HepG2 (cell line): ENCODE results near the gene HSP90AB1. TPM values are rescaled to one million over a fixed set of nuclear protein-coding genes. Genes with fewer than 3 reads are reported as not detected.

ENCODE experiments used
- ARNT2 ChIP-seq: sonication (generic); formaldehyde crosslinking; IDR thresholded peaks from 2 replicates; pipeline ENCODE4 v1.8.0; 2022; ENCODE audit warnings: mild to moderate bottlenecking, low read depth, missing genetic modification reagents, moderate library complexity
- CSRNP1 ChIP-seq: sonication (generic); formaldehyde crosslinking; IDR thresholded peaks from 2 replicates; pipeline ENCODE4 v1.8.1; 2023; ENCODE audit warnings: mild to moderate bottlenecking, missing genetic modification reagents
- ESRRA ChIP-seq: sonication (generic); formaldehyde crosslinking; IDR thresholded peaks from 2 replicates; pipeline ENCODE4 v1.5.1; 2020; ENCODE audit warnings: mild to moderate bottlenecking, low read depth, missing genetic modification reagents
- ETV6 ChIP-seq: sonication (generic); formaldehyde crosslinking; conservative IDR thresholded peaks from 2 replicates; pipeline ENCODE4 v1.4.0; 2020; ENCODE audit warnings: missing genetic modification reagents
- FOXA3 ChIP-seq: IDR thresholded peaks from 2 replicates; pipeline ENCODE4 v1.6.1; 2016; ENCODE audit warnings: missing genetic modification reagents, missing compliant biosample characterization
- HMG20B ChIP-seq: conservative IDR thresholded peaks from 2 replicates; pipeline ENCODE4 v1.6.1; 2016; ENCODE audit warnings: missing genetic modification reagents, missing compliant biosample characterization
- HNRNPH1 ChIP-seq: fragments of 200-400 bp; formaldehyde crosslinking; optimal IDR thresholded peaks from 2 replicates; pipeline ENCODE3; 2017; ENCODE audit warnings: mild to moderate bottlenecking, low read depth, low read length
- IKZF4 ChIP-seq: sonication (generic); formaldehyde crosslinking; IDR thresholded peaks from 2 replicates; pipeline ENCODE4 v1.5.1; 2020; ENCODE audit warnings: borderline replicate concordance, mild to moderate bottlenecking, low read depth, missing genetic modification reagents; ENCODE audit errors: not compliant biosample characterization
- KLF16 ChIP-seq, 2 experiments: sonication (generic) in 1 of 2; formaldehyde crosslinking in 1 of 2; IDR thresholded peaks; 2 replicates each; pipeline versions ENCODE4 v1.6.1 to v1.8.0; 2016 to 2023; ENCODE audit warnings: missing genetic modification reagents in 2 of 2, missing compliant biosample characterization in 1 of 2
- MAFF ChIP-seq: IDR thresholded peaks from 2 replicates; pipeline ENCODE4 v1.6.1; 2011; ENCODE audit warnings: low read depth, low read length, improper control_type of control experiment
- NFE2 ChIP-seq: sonication (generic); formaldehyde crosslinking; IDR thresholded peaks from 2 replicates; pipeline ENCODE4 v1.4.0; 2020; ENCODE audit warnings: missing genetic modification reagents
- PHF20 ChIP-seq: sonication (generic); formaldehyde crosslinking; IDR thresholded peaks from 2 replicates; pipeline ENCODE4 v1.5.0; 2020; ENCODE audit warnings: mild to moderate bottlenecking, missing genetic modification reagents
- PHF8 ChIP-seq: sonication (generic); formaldehyde crosslinking; IDR thresholded peaks from 2 replicates; pipeline ENCODE4 v1.5.0; 2020; ENCODE audit warnings: missing genetic modification reagents
- SMARCE1 ChIP-seq: fragments of 450-650 bp; IDR thresholded peaks from 2 replicates; pipeline ENCODE4 v1.6.1; 2017; ENCODE audit warnings: borderline replicate concordance
- ZBTB37 ChIP-seq: sonication (generic); formaldehyde crosslinking; IDR thresholded peaks from 2 replicates; pipeline ENCODE4 v1.4.0; 2020; ENCODE audit warnings: mild to moderate bottlenecking, missing genetic modification reagents
- ZKSCAN1 ChIP-seq: fragments of 150-350 bp; IDR thresholded peaks from 2 replicates; pipeline ENCODE4 v1.6.1; 2014; ENCODE audit warnings: low read length
- ZNF207 ChIP-seq: fragments of 450-650 bp; IDR thresholded peaks from 2 replicates; pipeline ENCODE4 v1.6.1; 2016; ENCODE audit warnings: antibody characterized with exemption, borderline replicate concordance
- ZNF24 ChIP-seq: fragments of 450-650 bp; IDR thresholded peaks from 2 replicates; pipeline ENCODE4 v1.6.1; 2017; ENCODE audit warnings: antibody characterized with exemption, mild to moderate bottlenecking
- ZNF318 ChIP-seq: sonication (generic); formaldehyde crosslinking; IDR thresholded peaks from 2 replicates; pipeline ENCODE4 v1.4.0; 2020; ENCODE audit warnings: mild to moderate bottlenecking, missing genetic modification reagents
- polyA plus RNA-seq, 8 experiments: library from polyadenylated mRNA; depleted of rRNA in 3 of 8; stranded (reverse) in 7 of 8; unstranded in 1 of 8; fragments of >200 nt; fragmentation: Illumina TruSeq in 4 of 8; extraction: Trizol in 4 of 8; gene quantifications; 2 replicates each; pipeline versions ENCODE4 v1.2.1 to v1.2.3, GENCODE V29; 2011 to 2016; ENCODE audit warnings: low read depth in 4 of 8, missing spikeins in 1 of 8, mixed read lengths in 1 of 8; ENCODE audit not compliant: insufficient read depth in 1 of 8
- total RNA-seq, 5 experiments: library from RNA; depleted of rRNA; stranded (reverse); fragments of >200 nt; fragmentation: Illumina TruSeq; extraction: Trizol; gene quantifications; 2 replicates each; pipeline ENCODE4 v1.2.3, GENCODE V29; 2016; ENCODE audit warnings: low read depth in 1 of 5

The HSP90AB1 gene
- total and polyA plus RNA-seq, 2 of the 13 experiments (the other 11 are each of a cell fraction or from before 2014, with no cell fraction given): 1,325 to 1,472 TPM

- no peak for TF ChIP-seq ZNF318 (CRISPR knock-in tag)
- no peak; the same call in 1 of the 2 replicates for TF ChIP-seq PHF20
- no peak for TF ChIP-seq ZNF24
- TF ChIP-seq IKZF4 (CRISPR knock-in tag): peak; percentile 77
- TF ChIP-seq PHF8 (CRISPR knock-in tag): peak; percentile 78
- peak; percentile 80; the same call in 1 of the 2 replicates for TF ChIP-seq CSRNP1 (CRISPR knock-in tag)
- no peak for TF ChIP-seq ZKSCAN1
- peak; percentile 81 for TF ChIP-seq ARNT2 (CRISPR knock-in tag)
- TF ChIP-seq HNRNPH1: no peak
- 0 out of 2 replicates have a peak, but pooled peaks have one; percentile 17 for TF ChIP-seq HMG20B (CRISPR knock-in tag)
- peak in 1 of 2 experiments; percentile 90; a peak in 2 of 4 replicates for TF ChIP-seq KLF16 (CRISPR knock-in tag; IDR thresholded peaks at IDR 0.05)
- no peak for TF ChIP-seq MAFF
- TF ChIP-seq SMARCE1: no peak
- no peak for TF ChIP-seq ZNF207
- no peak for TF ChIP-seq NFE2 (CRISPR knock-in tag)
- TF ChIP-seq ESRRA (CRISPR knock-in tag): peak; percentile 31; the same call in 1 of the 2 replicates
- peak; percentile 24; the same call in 1 of the 2 replicates for TF ChIP-seq FOXA3
- no peak for TF ChIP-seq ETV6 (CRISPR knock-in tag)
- TF ChIP-seq ZBTB37 (CRISPR knock-in tag): no peak
Measured at GRCh38 chr6:44219053-44219814, 27.7 kb upstream of the HSP90AB1 start (continued).
